GM12878 (cell line): ENCODE data around the gene DENND1A. TPM values are rescaled to one million over a fixed set of nuclear protein-coding genes. Genes with fewer than 3 reads are reported as not detected.

Source experiments
- ATAC-seq: fragments of 200-7000 bp; cut with Tn5 transposase; 3 replicates; pipeline ENCODE4 v1.9.1; 2020; ENCODE audit warnings: mild to moderate bottlenecking, moderate library complexity
- BruUV-seq: library from RNA; stranded (reverse); fragments of 400-500 nt; replicated peaks from 2 replicates; lab custom pipeline; 2021; lab: Mats Ljungman, UMichigan
- CTCF ChIA-PET: fragments of 300-600 bp; sonication (Branson Sonifier 250); formaldehyde crosslinking; extraction: SDS; loops from one replicate; lab custom pipeline; 2021; ENCODE audit warnings: inconsistent platforms; lab: Yijun Ruan, JAX
- POLR2A ChIA-PET: fragments of 350-600 bp; formaldehyde crosslinking; extraction: SDS; loops from one replicate; lab custom pipeline; 2021; ENCODE audit warnings: inconsistent platforms; lab: Charles Lee
- RAD21 ChIA-PET: fragments of 300-600 bp; sonication (Branson Sonifier 250); formaldehyde crosslinking; loops from one replicate; lab custom pipeline; 2023; ENCODE audit warnings: antibody characterized with exemption; ENCODE audit not compliant: unreplicated experiment; lab: Charles Lee
- SMC1A ChIA-PET: fragments of 300-600 bp; sonication (Branson Sonifier 250); formaldehyde crosslinking; loops from one replicate; lab custom pipeline; 2023; ENCODE audit not compliant: unreplicated experiment, uncharacterized antibody; lab: Charles Lee
- DNase-seq: peaks from one replicate; pipeline ENCODE4 v3.0.0-alpha.2; 2011; ENCODE audit warnings: low read depth, low spot score
- FAIRE-seq: peaks from 3 replicates; lab custom pipeline; 2011; peaks lifted over from hg19 to GRCh38; lab: Jason Lieb, UNC
- H2AFZ ChIP-seq: 2 replicates; pipeline ENCODE4 v1.6.0; 2011; ENCODE audit warnings: low read depth, low read length, control low read depth; ENCODE audit not compliant: control insufficient read depth
- H3K27ac ChIP-seq: 2 replicates; pipeline ENCODE4 v1.5.1; 2011; ENCODE audit warnings: control low read depth; ENCODE audit not compliant: control insufficient read depth, insufficient read depth
- H3K27me3 ChIP-seq, 2 experiments: replicated peaks in 1 of 2; 2 replicates each; pipeline versions ENCODE4 v1.6.0 to v1.6.1; 2011; ENCODE audit warnings: low read length in 1 of 2; ENCODE audit not compliant: control insufficient read depth in 2 of 2, insufficient read depth in 2 of 2
- H3K36me3 ChIP-seq, 2 experiments: 2 replicates each; pipeline ENCODE4 v1.5.1; 2011; ENCODE audit warnings: low read length in 1 of 2; ENCODE audit not compliant: control insufficient read depth in 2 of 2, insufficient read depth in 2 of 2
- H3K4me1 ChIP-seq: 2 replicates; pipeline ENCODE4 v1.6.1; 2011; ENCODE audit warnings: mild to moderate bottlenecking, low read length, moderate library complexity, mixed read lengths; ENCODE audit not compliant: control insufficient read depth, insufficient read depth
- H3K4me2 ChIP-seq: 2 replicates; pipeline ENCODE4 v1.6.0; 2011; ENCODE audit warnings: control low read depth; ENCODE audit not compliant: control insufficient read depth, insufficient read depth
- H3K4me3 ChIP-seq: fragments of 200-600 bp; sonication (generic); 2 replicates; pipeline ENCODE4 v1.5.1; 2016
- H3K79me2 ChIP-seq: 2 replicates; pipeline ENCODE4 v1.6.0; 2011; ENCODE audit warnings: low read length; ENCODE audit not compliant: control insufficient read depth, insufficient read depth
- H3K9ac ChIP-seq: 2 replicates; pipeline ENCODE4 v1.8.0; 2011; ENCODE audit warnings: low read length, control low read depth, mixed read lengths; ENCODE audit not compliant: control insufficient read depth, insufficient read depth
- H3K9me3 ChIP-seq: replicated peaks from 3 replicates; pipeline ENCODE4 v1.5.1; 2011; ENCODE audit warnings: mild to moderate bottlenecking, low read length; ENCODE audit not compliant: control insufficient read depth, insufficient read depth
- H4K20me1 ChIP-seq: 2 replicates; pipeline ENCODE4 v1.6.0; 2011; ENCODE audit not compliant: control insufficient read depth, insufficient read depth
- CUX1 ChIP-seq: IDR thresholded peaks from 2 replicates; pipeline ENCODE4 v1.6.1; 2012; ENCODE audit warnings: improper control_type of control experiment, low read depth, low read length; ENCODE audit not compliant: insufficient replicate concordance
- E2F4 ChIP-seq: IDR thresholded peaks from 2 replicates; pipeline ENCODE4 v1.6.1; 2012; ENCODE audit warnings: low read depth, low read length, improper control_type of control experiment
- GABPA ChIP-seq: IDR thresholded peaks from 2 replicates; pipeline ENCODE4 v1.6.1; 2014; ENCODE audit warnings: antibody characterized with exemption, low read depth, mild to moderate bottlenecking, inconsistent platforms
- IRF3 ChIP-seq: fragments of 450-650 bp; IDR thresholded peaks from 2 replicates; pipeline ENCODE4 v1.6.1; 2014; ENCODE audit warnings: mild to moderate bottlenecking
- MEF2A ChIP-seq: IDR thresholded peaks from 2 replicates; pipeline ENCODE4 v1.6.1; 2011; ENCODE audit warnings: low read depth, mild to moderate bottlenecking, low read length, moderate library complexity; ENCODE audit not compliant: insufficient read depth
- MYC ChIP-seq: IDR thresholded peaks from 2 replicates; pipeline ENCODE4 v1.6.1; 2011; ENCODE audit warnings: mild to moderate bottlenecking, low read length, moderate library complexity, inconsistent platforms; ENCODE audit not compliant: insufficient read depth, insufficient replicate concordance, insufficient read length, severe bottlenecking
- SKIL ChIP-seq: fragments of 450-650 bp; IDR thresholded peaks from 2 replicates; pipeline ENCODE4 v1.6.1; 2017; ENCODE audit warnings: mild to moderate bottlenecking, low read depth, inconsistent platforms; ENCODE audit not compliant: poor library complexity, severe bottlenecking
- SPI1 ChIP-seq: IDR thresholded peaks from 2 replicates; pipeline ENCODE4 v1.6.1; 2011; ENCODE audit warnings: low read depth, mild to moderate bottlenecking, low read length, moderate library complexity, borderline replicate concordance; ENCODE audit not compliant: insufficient read depth
- TBL1XR1 ChIP-seq: IDR thresholded peaks from 2 replicates; pipeline ENCODE4 v1.6.1; 2012; ENCODE audit warnings: low read depth, low read length, improper control_type of control experiment
- WGBS: methylation state at CpG from one replicate; pipeline ENCODE4 v1.1.6; 2016; ENCODE audit warnings: low lambda C conversion rate; ENCODE audit not compliant: insufficient replicate concordance, insufficient coverage; ENCODE audit errors: missing lambda C conversion rate; 5-methylcytosine and 5-hydroxymethylcytosine counted together
- in situ Hi-C: fragments of 300-500 bp; cut with MboI; formaldehyde crosslinking; loops from 9 replicates; pipeline ENCODE4 v1.14.3; 2018; ENCODE audit warnings: mixed read lengths
- intact Hi-C: fragments of 100-400 bp; cut with micrococcal nuclease; formaldehyde crosslinking; loops from one replicate; pipeline ENCODE4 v1.14.2; 2022; ENCODE audit not compliant: unreplicated experiment
- polyA plus RNA-seq, 11 experiments: library from polyadenylated mRNA; depleted of rRNA in 4 of 11; unstranded in 6 of 11; stranded (reverse) in 5 of 11; fragments of >200 nt; fragmentation: Nextera tagmentation in 4 of 11; fragmentation: Illumina TruSeq in 1 of 11; extraction: Ambion mirVana in 4 of 11; extraction: Trizol in 1 of 11; gene quantifications; 1 replicate in 1 of 11; 2 replicates in 10 of 11; pipeline versions ENCODE4 v1.2.1 to v1.2.3, GENCODE V29; 2011 to 2016; ENCODE audit warnings: inconsistent platforms in 2 of 11, missing spikeins in 2 of 11, low read depth in 1 of 11
- total RNA-seq, 4 experiments: library from RNA; depleted of rRNA in 3 of 4; stranded (reverse); fragments of >200 nt in 3 of 4; fragmentation: Illumina TruSeq in 1 of 4; extraction: Trizol in 1 of 4; gene quantifications; 2 replicates each; pipeline versions ENCODE4 v1.2.1 to v1.2.3, GENCODE V29; 2013 to 2021

Gene DENND1A
- total and polyA plus RNA-seq, 10 of the 15 experiments (the other 5 are each of a cell fraction or from before 2014, with no cell fraction given), result 14.1 to 48.6 (median 35.2) TPM

- in situ Hi-C loops (no loop called here), intact Hi-C loops (loop anchor here (10.0 kb wide), 2 partner anchors 444 to 514 kb away; partner anchors contain the start of gene RC3H2)
- TF ChIP-seq SPI1, result no peak
- no peak for TF ChIP-seq SKIL
- TF ChIP-seq TBL1XR1, result no peak
- no peak for TF ChIP-seq IRF3
- TF ChIP-seq CUX1, result no peak
- no peak for TF ChIP-seq E2F4
- TF ChIP-seq MEF2A, result no peak
- TF ChIP-seq MYC, result no peak
- no peak for TF ChIP-seq GABPA
- POLR2A ChIA-PET, result interaction anchor here (0.5 to 0.6 kb wide), 2 partner anchors 62 to 261 kb away, joined by 3 to 4 read pairs; no protein-coding TSS in a partner anchor
- H3K4me2 ChIP-seq, result no peak overlapping the region
- H3K27me3 ChIP-seq, result no peaks in the 10 kb centered on the region; a peak in 1 of 4 replicates
- RAD21 ChIA-PET, result interaction anchor here (0.7 to 3.4 kb wide), 25 partner anchors 9 to 850 kb away, joined by 3 to 47 read pairs (median 5); no protein-coding TSS in a partner anchor
- SMC1A ChIA-PET, result interaction anchor here (0.6 to 3.6 kb wide), 39 partner anchors 10 to 1250 kb away, joined by 3 to 52 read pairs (median 4); partner anchors contain the start of gene STRBP
- CTCF ChIA-PET, result interaction anchor here (0.6 to 4.4 kb wide), 45 partner anchors 10 to 538 kb away, joined by 3 to 115 read pairs (median 7); partner anchors contain the start of genes RABGAP1 and STRBP
- H3K4me1 ChIP-seq, result peaks cover 23% of the 10 kb centered on the region
- WGBS, result 33% methylated on average over 3 of the region's 3 CpGs
- no peak for ATAC-seq
- H3K79me2 ChIP-seq, result no peaks in the 10 kb centered on the region
- H4K20me1 ChIP-seq, result no peaks in the 10 kb centered on the region
- no peaks in the 10 kb centered on the region for H3K36me3 ChIP-seq
- no peak overlapping the region for H3K4me3 ChIP-seq
- no peak overlapping the region for H3K9ac ChIP-seq
- no peak for FAIRE-seq
- no peak overlapping the region for H3K27ac ChIP-seq
- no peaks in the 10 kb centered on the region for H3K9me3 ChIP-seq
- BruUV-seq, result no TSS peak
- H2AFZ ChIP-seq, result no peak overlapping the region
- no peak for DNase-seq
These were observed 580.9 kb downstream of the DENND1A start for GRCh38 chr9:123349033-123349432.
